Measurements from ENCODE around the gene HSD3B2.

The HSD3B2 gene

GRCh38 chr1:119467219-119467618 is 52.3 kb downstream of the HSD3B2 start:
- no peak for DNase-seq

- DNase-seq = no peak
These were observed 53.1 kb downstream of the HSD3B2 start for GRCh38 chr1:119467857-119468668.

GRCh38 chr1:119469741-119470140 is 54.8 kb downstream of the HSD3B2 start:
- no peak for DNase-seq

- DNase-seq = no peak
These were observed 55.4 kb downstream of the HSD3B2 start for GRCh38 chr1:119470377-119470776.

- no peak for DNase-seq
These were observed 56.0 kb downstream of the HSD3B2 start for GRCh38 chr1:119470958-119471357.

GRCh38 chr1:119471566-119471965 is 56.6 kb downstream of the HSD3B2 start:
- DNase-seq = no peak

GRCh38 chr1:119472080-119472818 is 57.3 kb downstream of the HSD3B2 start:
- no peak for DNase-seq

All from hematopoietic multipotent progenitor cell treated with erythropoietin and hydrocortisone succinate and interleukin-3 and kit ligand, for 4 days (in vitro differentiated cells).